HepG2 (cell line): ENCODE data around the gene DMTF1. TPM values are rescaled to one million over a fixed set of nuclear protein-coding genes. Genes with fewer than 3 reads are reported as not detected.

Experiments used
- HMGXB3 ChIP-seq: sonication (generic); formaldehyde crosslinking; IDR thresholded peaks from 2 replicates; pipeline ENCODE4 v1.4.0; 2020; ENCODE audit warnings: missing genetic modification reagents, borderline replicate concordance
- HNRNPL ChIP-seq: fragments of 200-400 bp; formaldehyde crosslinking; IDR thresholded peaks from 2 replicates; pipeline ENCODE4 v1.6.1; 2017; ENCODE audit warnings: mild to moderate bottlenecking, low read depth, low read length
- HOXA9 ChIP-seq: sonication (generic); formaldehyde crosslinking; IDR thresholded peaks from 2 replicates; pipeline ENCODE4 v1.8.1; 2022; ENCODE audit warnings: missing genetic modification reagents, mild to moderate bottlenecking, moderate library complexity, borderline replicate concordance
- KLF15 ChIP-seq: sonication (generic); formaldehyde crosslinking; IDR thresholded peaks from 2 replicates; pipeline ENCODE4 v1.8.1; 2023; ENCODE audit warnings: borderline replicate concordance, mild to moderate bottlenecking, inconsistent platforms, missing genetic modification reagents, mixed read lengths
- MAFG ChIP-seq: sonication (generic); formaldehyde crosslinking; IDR thresholded peaks from 2 replicates; pipeline ENCODE4 v1.5.1; 2020; ENCODE audit warnings: mild to moderate bottlenecking, missing genetic modification reagents
- PLSCR1 ChIP-seq: sonication (generic); formaldehyde crosslinking; IDR thresholded peaks from 2 replicates; pipeline ENCODE4 v1.5.0; 2020; ENCODE audit warnings: missing genetic modification reagents, mild to moderate bottlenecking, borderline replicate concordance
- THYN1 ChIP-seq: sonication (generic); formaldehyde crosslinking; IDR thresholded peaks from 2 replicates; pipeline ENCODE4 v1.8.1; 2023; ENCODE audit warnings: low read depth, mild to moderate bottlenecking, moderate library complexity, missing genetic modification reagents, borderline replicate concordance
- YEATS2 ChIP-seq: sonication (generic); formaldehyde crosslinking; IDR thresholded peaks from 2 replicates; pipeline ENCODE4 v1.4.0; 2020; ENCODE audit warnings: missing genetic modification reagents, borderline replicate concordance
- ZBTB46 ChIP-seq: sonication (generic); formaldehyde crosslinking; IDR thresholded peaks from 2 replicates; pipeline ENCODE4 v1.4.0; 2020; ENCODE audit warnings: mild to moderate bottlenecking, missing genetic modification reagents, borderline replicate concordance
- ZMAT3 ChIP-seq: sonication (generic); formaldehyde crosslinking; conservative IDR thresholded peaks from 2 replicates; pipeline ENCODE4 v1.7.0; 2021; ENCODE audit warnings: missing genetic modification reagents
- ZNF230 ChIP-seq: sonication (generic); formaldehyde crosslinking; IDR thresholded peaks from 2 replicates; pipeline ENCODE4 v1.4.0; 2020; ENCODE audit warnings: mild to moderate bottlenecking, missing genetic modification reagents
- ZNF44 ChIP-seq: sonication (generic); formaldehyde crosslinking; IDR thresholded peaks from 2 replicates; pipeline ENCODE4 v1.5.1; 2020; ENCODE audit warnings: mild to moderate bottlenecking, missing genetic modification reagents
- ZNF451 ChIP-seq: sonication (generic); formaldehyde crosslinking; IDR thresholded peaks from 2 replicates; pipeline ENCODE4 v1.5.0; 2020; ENCODE audit warnings: mild to moderate bottlenecking, missing genetic modification reagents
- ZNF558 ChIP-seq: sonication (generic); formaldehyde crosslinking; IDR thresholded peaks from 2 replicates; pipeline ENCODE4 v1.9.0; 2022; ENCODE audit warnings: mild to moderate bottlenecking, missing genetic modification reagents, borderline replicate concordance
- ZNF563 ChIP-seq: sonication (generic); formaldehyde crosslinking; IDR thresholded peaks from 2 replicates; pipeline ENCODE4 v1.8.0; 2022; ENCODE audit warnings: mild to moderate bottlenecking, moderate library complexity, missing genetic modification reagents
- ZNF800 ChIP-seq: sonication (generic); formaldehyde crosslinking; IDR thresholded peaks from 2 replicates; pipeline ENCODE4 v1.4.0; 2020; ENCODE audit warnings: missing genetic modification reagents
- ZSCAN9 ChIP-seq: IDR thresholded peaks from 2 replicates; pipeline ENCODE4 v1.6.1; 2016; ENCODE audit warnings: borderline replicate concordance
- polyA plus RNA-seq, 8 experiments: library from polyadenylated mRNA; depleted of rRNA in 3 of 8; stranded (reverse) in 7 of 8; unstranded in 1 of 8; fragments of >200 nt; fragmentation: Illumina TruSeq in 4 of 8; extraction: Trizol in 4 of 8; gene quantifications; 2 replicates each; pipeline versions ENCODE4 v1.2.1 to v1.2.3, GENCODE V29; 2011 to 2016; ENCODE audit warnings: low read depth in 4 of 8, missing spikeins in 1 of 8, mixed read lengths in 1 of 8; ENCODE audit not compliant: insufficient read depth in 1 of 8
- total RNA-seq, 5 experiments: library from RNA; depleted of rRNA; stranded (reverse); fragments of >200 nt; fragmentation: Illumina TruSeq; extraction: Trizol; gene quantifications; 2 replicates each; pipeline ENCODE4 v1.2.3, GENCODE V29; 2016; ENCODE audit warnings: low read depth in 1 of 5

The DMTF1 gene
- total and polyA plus RNA-seq, 2 of the 13 experiments (the other 11 are each of a cell fraction or from before 2014, with no cell fraction given), result 45.8 to 132 TPM

GRCh38 chr7:87220026-87220733 is 67.9 kb downstream of the DMTF1 start (continued):
- no peak for TF ChIP-seq HMGXB3 (CRISPR knock-in tag)
- no peak for TF ChIP-seq ZNF558
- TF ChIP-seq HOXA9 (CRISPR knock-in tag), result 0 out of 2 replicates have a peak, but pooled peaks have one; percentile 32
- no peak for TF ChIP-seq THYN1 (CRISPR knock-in tag)
- TF ChIP-seq ZMAT3 (CRISPR knock-in tag), result no peak
- TF ChIP-seq HNRNPL, result no peak
- TF ChIP-seq ZNF800 (CRISPR knock-in tag), result no peak; the same call in none of the 2 replicates
- 0 out of 2 replicates have a peak, but pooled peaks have one; percentile 26 for TF ChIP-seq YEATS2
- peak; percentile 37; the same call in 1 of the 2 replicates for TF ChIP-seq ZNF451 (CRISPR knock-in tag)
- TF ChIP-seq MAFG (CRISPR knock-in tag), result no peak
- no peak for TF ChIP-seq ZNF44 (CRISPR knock-in tag)
- TF ChIP-seq KLF15 (CRISPR knock-in tag), result no peak
- TF ChIP-seq ZNF230 (CRISPR knock-in tag), result no peak
- peak; percentile 89 for TF ChIP-seq ZNF563
- TF ChIP-seq ZSCAN9 (CRISPR knock-in tag), result no peak
- no peak for TF ChIP-seq ZBTB46
- no peak for TF ChIP-seq PLSCR1 (CRISPR knock-in tag)
